ENCODE data around the gene CELF6.

CELF6 gene

DNA sequence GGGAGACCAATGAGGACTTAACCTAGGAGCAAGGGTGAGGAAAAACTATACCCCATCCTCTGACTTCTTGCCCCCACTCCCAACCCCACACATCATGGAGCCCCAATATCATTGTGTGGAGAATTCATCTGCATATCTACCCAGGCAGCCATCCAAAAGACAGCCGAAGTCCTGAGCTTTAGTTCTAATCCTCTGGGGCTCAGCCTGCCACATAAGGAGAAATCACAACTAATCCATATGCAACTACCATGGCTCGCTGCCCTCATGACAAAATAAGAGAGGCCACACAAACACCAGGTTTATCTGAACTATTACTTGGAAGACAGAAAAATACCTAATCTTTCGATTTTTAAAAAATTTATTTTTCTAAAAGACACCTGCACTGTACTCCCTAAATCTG, 38.2 kb upstream of the CELF6 start:
- no peak overlapping the region for H3K4me3 ChIP-seq (ENCODE audit: control insufficient read depth, low read depth, low read length)
- TF ChIP-seq CTCF (IDR thresholded peaks at IDR 0.05; ENCODE audit: control insufficient read depth, insufficient read depth, low read depth, low read length, missing control alignments) = no peak
- DNase-seq (ENCODE audit: low read depth) = no peak

DNA sequence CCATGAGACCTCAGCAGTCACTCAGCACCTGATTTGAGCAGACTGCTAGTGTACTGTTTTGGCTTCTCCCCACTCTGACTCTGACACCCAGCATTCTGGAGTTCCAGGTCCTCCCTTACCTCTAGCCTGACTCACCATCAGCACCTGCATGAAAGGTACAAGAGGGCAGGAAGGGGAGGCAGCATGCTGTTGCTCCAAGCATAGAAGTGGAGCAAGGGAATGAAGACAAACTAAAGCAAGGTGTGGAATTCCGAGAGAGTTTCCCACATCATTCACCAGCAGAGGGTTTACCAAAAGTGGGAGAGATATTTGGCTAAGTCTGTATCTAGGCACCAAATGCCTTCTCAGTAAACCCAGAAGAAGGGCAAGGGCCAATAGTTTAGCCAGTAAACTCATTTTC, 34.5 kb upstream of the CELF6 start:
- H3K4me3 ChIP-seq (ENCODE audit: control insufficient read depth, low read depth, low read length) = no peak overlapping the region
- TF ChIP-seq CTCF (IDR thresholded peaks at IDR 0.05; ENCODE audit: control insufficient read depth, insufficient read depth, low read depth, low read length, missing control alignments) = no peak
- DNase-seq (ENCODE audit: low read depth) = no peak

DNA sequence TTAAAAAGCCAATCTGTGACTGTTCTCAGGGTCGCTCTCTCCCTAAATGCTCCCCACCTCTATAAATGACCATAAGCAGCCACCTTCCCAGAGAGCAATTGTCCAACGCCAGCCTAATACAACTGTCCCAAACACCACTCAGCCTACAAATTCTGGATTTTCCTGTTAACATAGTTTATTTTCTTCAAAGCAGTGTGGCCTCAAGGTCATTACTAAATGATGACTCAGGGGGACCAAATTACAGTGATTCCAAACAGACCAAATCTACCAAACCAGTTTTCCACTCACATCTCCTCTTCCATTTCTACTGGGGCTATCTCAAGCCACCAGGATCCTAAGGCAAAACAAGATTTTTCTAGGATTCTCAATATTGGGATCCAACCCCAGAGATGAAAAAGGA, 33.3 kb upstream of the CELF6 start:
- no peak overlapping the region for H3K4me3 ChIP-seq (ENCODE audit: control insufficient read depth, low read depth, low read length)
- no peak for TF ChIP-seq CTCF (IDR thresholded peaks at IDR 0.05; ENCODE audit: control insufficient read depth, insufficient read depth, low read depth, low read length, missing control alignments)
- no peak for DNase-seq (ENCODE audit: low read depth)

DNA sequence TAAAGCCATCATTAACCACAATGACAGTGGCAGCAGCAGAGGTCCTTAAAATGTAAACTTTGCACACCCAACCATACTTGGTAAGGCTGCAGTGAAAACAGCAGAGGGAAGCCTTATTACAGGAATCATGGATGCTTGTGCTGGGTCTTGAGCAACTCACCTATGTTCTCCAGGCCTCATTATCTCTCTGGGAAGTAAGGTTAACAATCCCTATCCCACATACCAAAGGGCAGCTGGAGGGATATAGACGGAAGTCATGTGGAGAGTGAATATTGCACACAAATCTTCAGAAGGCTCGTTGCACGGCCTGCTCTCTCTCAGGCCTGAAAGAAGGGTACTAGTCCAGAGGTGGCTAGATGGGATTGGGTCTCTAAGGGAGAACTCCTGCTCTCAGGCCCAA, 25.8 kb upstream of the CELF6 start:
- DNase-seq (ENCODE audit: low read depth) = no peak
- no peak overlapping the region for H3K4me3 ChIP-seq (ENCODE audit: control insufficient read depth, low read depth, low read length)
- no peak for TF ChIP-seq CTCF (IDR thresholded peaks at IDR 0.05; ENCODE audit: control insufficient read depth, insufficient read depth, low read depth, low read length, missing control alignments)

DNA sequence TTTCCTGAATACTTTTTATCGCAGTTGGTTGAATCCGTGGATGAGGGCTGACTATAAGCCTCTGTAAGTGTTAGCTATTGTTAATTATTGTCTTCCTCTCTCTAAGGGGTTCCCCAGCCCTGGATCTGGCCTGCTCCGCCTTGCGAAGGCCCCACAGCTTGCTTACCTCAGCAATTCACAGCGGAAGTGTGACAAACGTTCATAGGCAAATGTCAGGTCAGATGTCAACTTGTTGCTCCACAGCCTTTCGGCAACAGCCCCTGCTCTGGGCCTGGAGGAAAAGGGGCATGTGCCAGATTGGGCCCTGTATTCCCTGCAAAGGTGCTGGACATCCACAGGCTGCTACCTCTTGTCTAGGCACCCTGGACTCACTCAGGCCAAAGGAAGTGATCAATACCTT, 25.3 kb upstream of the CELF6 start:
- H3K4me3 ChIP-seq (ENCODE audit: control insufficient read depth, low read depth, low read length) = no peak overlapping the region
- no peak for TF ChIP-seq CTCF (IDR thresholded peaks at IDR 0.05; ENCODE audit: control insufficient read depth, insufficient read depth, low read depth, low read length, missing control alignments)
- no peak for DNase-seq (ENCODE audit: low read depth)

DNA sequence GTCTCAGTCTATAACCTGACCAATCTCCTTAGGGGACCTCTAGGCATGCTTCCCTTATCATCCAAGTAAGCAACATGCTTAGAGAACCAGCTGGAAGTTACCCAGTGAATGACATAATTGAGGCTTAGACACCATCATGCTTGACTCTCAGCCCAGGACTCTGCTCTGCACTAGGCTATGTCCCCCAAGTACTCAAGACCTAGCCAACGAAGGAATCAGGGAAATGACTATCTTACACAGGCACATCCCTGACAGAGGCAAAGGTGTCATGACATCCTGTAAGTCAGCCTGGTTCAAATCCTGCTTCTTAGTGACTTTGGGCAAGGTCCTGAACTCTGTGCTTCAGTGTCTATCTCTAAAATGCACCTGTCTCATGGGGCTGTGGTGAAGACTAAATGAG, 24.6 kb upstream of the CELF6 start:
- DNase-seq (ENCODE audit: low read depth) = no peak
- H3K4me3 ChIP-seq (ENCODE audit: control insufficient read depth, low read depth, low read length) = no peak overlapping the region
- TF ChIP-seq CTCF (IDR thresholded peaks at IDR 0.05; ENCODE audit: control insufficient read depth, insufficient read depth, low read depth, low read length, missing control alignments) = no peak

- DNase-seq (ENCODE audit: low read depth) = no peak
- H3K4me3 ChIP-seq (ENCODE audit: control insufficient read depth, low read depth, low read length) = no peak overlapping the region
- TF ChIP-seq CTCF (IDR thresholded peaks at IDR 0.05; ENCODE audit: control insufficient read depth, insufficient read depth, low read depth, low read length, missing control alignments) = peak; percentile 44
Measured at GRCh38 chr15:72342385-72342784, 22.4 kb upstream of the CELF6 start.

Measured in AG09309 (cell line).